KOPT-K1 (cell line): Measurements from ENCODE around the gene SPINK4.
A peak's percentile ranks its signal among the peaks of the same experiment; 100 is the strongest.

Source experiments
- H3K27ac ChIP-seq: fragments of 200-600 bp; sonication (generic); 2 replicates; pipeline ENCODE4 v1.5.1; 2016; ENCODE audit warnings: antibody characterized with exemption, mild to moderate bottlenecking, low read depth, low read length; ENCODE audit not compliant: poor library complexity, severe bottlenecking
- H3K36me3 ChIP-seq: fragments of 200-600 bp; sonication (generic); 2 replicates; pipeline ENCODE4 v1.5.1; 2017; ENCODE audit warnings: antibody characterized with exemption, mild to moderate bottlenecking, low read length, moderate library complexity; ENCODE audit not compliant: insufficient read depth
- H3K9me3 ChIP-seq: fragments of 200-600 bp; sonication (generic); 2 replicates; pipeline ENCODE4 v1.5.1; 2017; ENCODE audit warnings: antibody characterized with exemption, low read length, mild to moderate bottlenecking; ENCODE audit not compliant: insufficient read depth, poor library complexity, severe bottlenecking

Gene SPINK4

DNA sequence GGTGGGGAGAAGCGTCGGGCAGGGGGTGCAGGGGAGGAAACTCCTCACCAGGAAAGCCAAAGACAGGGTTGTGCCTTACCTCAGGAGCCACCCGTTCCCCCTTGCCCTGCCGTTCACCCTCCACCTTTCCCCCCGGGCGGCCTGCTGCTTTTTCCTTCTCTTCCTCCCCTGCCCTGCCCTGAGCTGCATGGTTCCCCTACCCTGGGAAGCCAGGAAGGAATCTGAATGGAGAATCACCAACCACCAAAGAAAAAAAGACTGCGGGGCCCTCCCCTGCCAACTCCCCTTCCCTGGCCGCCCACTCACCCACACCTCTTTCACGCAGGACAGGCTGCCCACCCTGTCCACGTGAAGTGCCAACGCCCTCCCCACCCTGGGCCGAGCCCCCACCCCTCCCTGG, 49.5 kb downstream of the SPINK4 start:
- Histone ChIP-seq H3K27ac (peak overlapping the region; percentile 82), H3K9me3 (no peaks in the 10 kb centered on the region), H3K36me3 (peaks cover 27% of the 10 kb centered on the region)

DNA sequence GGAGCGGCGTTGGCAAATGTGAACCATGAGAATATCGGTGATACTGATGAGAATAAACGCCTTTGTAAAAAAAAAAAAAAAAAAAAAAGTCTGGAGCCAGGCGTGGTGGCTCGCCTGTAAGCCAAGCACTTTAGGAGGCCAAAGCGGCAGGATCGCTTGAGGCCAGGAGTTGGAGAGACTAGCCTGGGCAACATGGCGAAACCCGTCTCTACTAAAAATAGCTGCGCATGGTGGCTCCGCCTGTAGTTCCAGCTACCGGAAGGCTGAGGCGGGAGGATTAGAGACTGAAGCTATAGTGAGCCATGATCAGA, 49.9 kb downstream of the SPINK4 start:
- peaks cover 31% of the 10 kb centered on the region for H3K36me3 ChIP-seq
- H3K9me3 ChIP-seq: no peaks in the 10 kb centered on the region
- H3K27ac ChIP-seq: peak overlapping the region; percentile 82

DNA sequence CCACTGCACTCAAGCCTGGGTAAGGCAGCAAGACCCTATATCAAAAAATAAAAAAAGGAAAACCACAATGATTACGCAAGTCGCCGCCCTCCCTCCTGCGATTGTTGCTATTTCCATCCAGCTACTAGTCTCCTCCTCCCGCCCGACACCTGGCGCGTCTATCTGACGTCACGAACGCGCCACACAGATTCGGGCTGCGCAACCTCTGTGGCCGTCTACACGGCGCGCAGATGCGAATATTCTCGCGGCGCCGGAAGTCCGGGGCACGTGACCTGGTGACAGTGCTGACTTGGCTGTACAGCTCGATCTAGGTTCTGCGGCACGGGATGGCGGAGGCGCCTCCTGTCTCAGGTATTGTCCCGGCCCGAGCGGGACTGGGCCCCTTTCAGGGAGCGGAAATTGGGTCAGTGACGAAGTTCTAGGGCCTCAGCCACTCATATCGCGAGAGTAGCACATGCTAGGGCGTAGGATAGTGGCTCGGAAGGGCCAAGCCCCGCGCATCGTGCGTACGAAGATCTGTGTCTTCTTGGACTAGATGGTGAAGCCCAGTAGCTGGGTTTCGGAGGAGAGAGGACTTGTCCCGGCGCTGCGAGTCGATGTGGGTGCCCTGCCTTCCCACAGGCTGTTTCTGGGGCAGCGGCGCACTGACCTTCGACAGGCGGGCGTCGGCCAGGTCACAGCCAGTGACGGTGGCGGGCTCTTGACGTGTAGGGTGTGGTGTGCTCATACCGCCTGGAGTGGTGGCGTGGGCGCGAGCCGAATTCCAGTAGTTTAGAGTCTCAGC, 50.5 kb downstream of the SPINK4 start, which contains the start of gene NFX1:
TSS of gene NFX1 (plus strand) at position 270 of the 784 bp plus-strand sequence. CDS start at position 327, 57 bp downstream.
- Histone ChIP-seq H3K27ac (peak within 1 kb of the TSS; percentile 82), H3K36me3 (peaks cover 37% of the 10 kb centered on the region), H3K9me3 (no peaks in the 10 kb centered on the region)

DNA sequence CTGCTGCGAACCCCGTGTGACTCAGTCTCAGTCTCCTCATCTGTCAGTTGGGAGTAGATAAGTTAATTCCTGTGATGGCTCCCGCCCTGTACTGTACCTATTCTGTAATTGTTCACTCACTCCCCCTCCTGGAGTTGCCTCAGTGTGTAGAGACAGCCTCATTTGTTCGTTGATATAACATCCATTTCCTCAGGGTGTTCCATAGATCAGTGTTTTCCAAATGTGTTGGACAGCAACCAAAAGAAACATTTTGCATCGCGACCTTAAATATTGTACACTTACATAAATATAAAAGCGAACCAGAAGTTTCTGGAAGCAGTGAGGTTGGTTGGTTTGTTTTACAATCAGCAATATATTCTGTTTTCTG, 51.0 kb downstream of the SPINK4 start:
- Histone ChIP-seq H3K36me3 (peaks cover 42% of the 10 kb centered on the region), H3K27ac (peak overlapping the region; percentile 82), H3K9me3 (no peaks in the 10 kb centered on the region)

DNA sequence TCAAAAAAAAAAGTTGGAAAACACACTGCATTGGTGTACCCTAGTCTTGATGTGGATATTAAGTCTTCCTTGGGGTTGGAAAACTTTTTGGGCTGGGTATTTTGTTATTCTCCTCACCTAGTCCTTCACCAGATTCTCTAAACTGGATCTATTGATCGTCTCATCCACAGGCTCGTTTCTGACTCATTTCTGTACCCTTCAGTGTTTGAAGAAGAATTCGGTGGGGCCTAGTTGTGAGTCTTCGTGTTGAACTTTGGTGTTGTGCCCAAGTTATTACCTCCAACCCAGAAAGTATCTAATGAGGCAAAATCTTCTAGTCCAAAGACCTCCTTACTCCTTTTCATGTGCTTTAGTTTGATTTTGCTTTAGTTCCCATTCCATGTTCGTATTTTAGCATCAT, 51.9 kb downstream of the SPINK4 start:
- peaks cover 51% of the 10 kb centered on the region for H3K36me3 ChIP-seq
- no peaks in the 10 kb centered on the region for H3K9me3 ChIP-seq
- H3K27ac ChIP-seq: no peak overlapping the region

DNA sequence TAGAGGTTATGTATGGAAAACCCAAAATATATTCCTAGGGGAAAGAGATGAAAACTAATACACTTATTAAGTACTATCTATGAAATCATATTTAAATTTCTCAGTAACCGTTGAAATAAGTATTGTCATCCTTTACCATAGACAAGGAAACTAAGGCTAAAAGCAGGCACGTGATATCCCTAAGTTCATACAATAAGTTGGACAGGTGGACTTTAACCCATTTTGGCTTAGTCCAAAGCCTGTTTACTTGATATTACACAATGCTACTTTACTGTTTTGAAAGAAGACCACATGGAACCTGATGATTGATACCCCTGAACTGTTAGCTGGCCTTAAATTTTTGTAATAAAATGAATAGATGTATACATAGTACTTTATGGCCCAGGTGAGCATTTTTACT, 53.8 kb downstream of the SPINK4 start:
- Histone ChIP-seq H3K27ac (no peak overlapping the region), H3K36me3 (peaks cover 69% of the 10 kb centered on the region), H3K9me3 (no peaks in the 10 kb centered on the region)

DNA sequence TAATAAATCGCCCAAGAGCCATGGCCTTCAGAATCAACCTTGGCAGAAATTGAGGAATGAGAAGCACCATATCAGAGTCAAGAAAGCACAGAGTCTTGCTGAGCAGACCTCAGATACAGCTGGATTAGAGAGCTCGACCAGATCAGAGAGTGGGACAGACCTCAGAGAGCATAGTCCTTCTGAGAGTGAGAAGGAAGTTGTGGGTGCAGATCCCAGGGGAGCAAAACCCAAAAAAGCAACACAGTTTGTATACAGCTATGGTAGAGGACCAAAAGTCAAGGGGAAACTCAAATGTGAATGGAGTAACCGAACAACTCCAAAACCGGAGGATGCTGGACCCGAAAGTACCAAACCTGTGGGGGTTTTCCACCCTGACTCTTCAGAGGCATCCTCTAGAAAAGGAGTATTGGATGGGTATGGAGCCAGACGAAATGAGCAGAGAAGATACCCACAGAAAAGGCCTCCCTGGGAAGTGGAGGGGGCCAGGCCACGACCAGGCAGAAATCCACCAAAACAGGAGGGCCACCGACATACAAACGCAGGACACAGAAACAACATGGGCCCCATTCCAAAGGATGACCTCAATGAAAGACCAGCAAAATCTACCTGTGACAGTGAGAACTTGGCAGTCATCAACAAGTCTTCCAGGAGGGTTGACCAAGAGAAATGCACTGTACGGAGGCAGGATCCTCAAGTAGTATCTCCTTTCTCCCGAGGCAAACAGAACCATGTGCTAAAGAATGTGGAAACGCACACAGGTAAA, 54.9 kb downstream of the SPINK4 start:
- Histone ChIP-seq H3K36me3 (peaks cover 79% of the 10 kb centered on the region), H3K27ac (no peak overlapping the region), H3K9me3 (no peaks in the 10 kb centered on the region)

DNA sequence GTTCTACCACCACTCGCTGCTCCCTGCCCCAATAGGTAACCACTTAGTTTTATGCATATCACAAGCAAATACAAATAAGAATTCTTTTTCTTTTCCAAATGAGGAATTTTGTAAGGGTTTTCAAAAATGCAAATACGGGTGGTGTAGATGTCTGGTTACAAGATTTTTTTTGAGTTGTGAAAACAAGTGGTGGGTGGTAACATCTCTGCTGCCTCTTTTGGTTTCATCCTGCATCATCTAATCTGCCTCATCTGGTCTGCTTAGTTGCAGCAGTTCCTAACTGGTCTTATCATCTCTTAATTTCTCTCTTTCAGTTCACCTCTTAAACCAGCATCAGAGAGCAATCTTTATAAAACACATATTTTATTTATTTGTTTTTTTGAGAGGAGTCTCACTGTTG, 55.6 kb downstream of the SPINK4 start:
- Histone ChIP-seq H3K9me3 (no peaks in the 10 kb centered on the region), H3K36me3 (peaks cover 86% of the 10 kb centered on the region), H3K27ac (no peak overlapping the region)

DNA sequence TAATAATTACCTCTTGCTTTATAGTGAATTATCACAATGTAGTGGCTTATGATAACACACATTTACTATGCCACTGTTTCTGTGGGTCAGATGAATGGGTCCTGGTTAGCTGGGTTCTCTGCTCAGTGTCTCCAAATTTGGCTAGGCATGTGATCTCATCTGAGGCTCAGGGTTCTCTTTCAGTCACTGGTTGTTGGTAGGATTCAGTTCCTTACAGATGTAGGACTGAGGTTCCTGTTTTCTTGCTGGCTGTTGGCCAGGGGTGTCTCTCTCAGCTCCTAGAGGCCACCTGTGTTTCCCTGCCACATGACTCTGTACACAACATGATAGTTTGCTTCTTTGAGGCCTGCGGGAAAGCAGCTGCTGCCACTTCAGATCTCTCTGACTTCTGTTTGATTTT, 57.5 kb downstream of the SPINK4 start:
- Histone ChIP-seq H3K36me3 (peaks cover 98% of the 10 kb centered on the region), H3K9me3 (no peaks in the 10 kb centered on the region), H3K27ac (peak overlapping the region; percentile 51)
